Endothelial cell (in vitro differentiated cells): Measurements from ENCODE around the gene CLEC20A. TPM values are rescaled to one million over a fixed set of nuclear protein-coding genes. Genes with fewer than 3 reads are reported as not detected.

Experiments used
- DNase-seq: peaks from one replicate; pipeline ENCODE4 v3.0.0; 2021; ENCODE audit warnings: low spot score
- H3K27ac Mint-ChIP-seq: one replicate; pipeline ENCODE4 v1.8.0; 2021; ENCODE audit warnings: mixed read lengths, inconsistent platforms; ENCODE audit not compliant: unreplicated experiment
- H3K27me3 Mint-ChIP-seq: one replicate; pipeline ENCODE4 v1.8.0; 2021; ENCODE audit warnings: mild to moderate bottlenecking, moderate library complexity, mixed read lengths, inconsistent platforms; ENCODE audit not compliant: unreplicated experiment
- H3K36me3 Mint-ChIP-seq: one replicate; pipeline ENCODE4 v1.8.0; 2021; ENCODE audit warnings: mild to moderate bottlenecking, low read depth, mixed read lengths, inconsistent platforms; ENCODE audit not compliant: unreplicated experiment
- H3K4me1 Mint-ChIP-seq: one replicate; pipeline ENCODE4 v1.8.0; 2021; ENCODE audit warnings: mild to moderate bottlenecking, mixed read lengths, inconsistent platforms; ENCODE audit not compliant: unreplicated experiment
- H3K4me3 Mint-ChIP-seq: one replicate; pipeline ENCODE4 v1.8.0; 2021; ENCODE audit warnings: mild to moderate bottlenecking, mixed read lengths, inconsistent platforms; ENCODE audit not compliant: unreplicated experiment
- H3K9me3 Mint-ChIP-seq: one replicate; pipeline ENCODE4 v1.8.0; 2021; ENCODE audit warnings: mixed read lengths, inconsistent platforms; ENCODE audit not compliant: unreplicated experiment
- total RNA-seq: library from RNA; stranded (reverse); fragmentation: NEBNext Ultra II Directional; extraction: Animal tissue kit (Norgen Biotek cat#: 25700); gene quantifications from one replicate; pipeline ENCODE4 v1.2.1, GENCODE V29; 2021; ENCODE audit not compliant: unreplicated experiment
- TF ChIP-seq, protein P1 (sequence below): fragments of 200-600 bp; sonication (generic); IDR thresholded peaks from one replicate; pipeline ENCODE4 v1.5.0; 2021; ENCODE audit warnings: antibody characterized with exemption; ENCODE audit not compliant: unreplicated experiment

Gene CLEC20A
- total RNA-seq, 1 donor from 2014 or later: not detected

DNA sequence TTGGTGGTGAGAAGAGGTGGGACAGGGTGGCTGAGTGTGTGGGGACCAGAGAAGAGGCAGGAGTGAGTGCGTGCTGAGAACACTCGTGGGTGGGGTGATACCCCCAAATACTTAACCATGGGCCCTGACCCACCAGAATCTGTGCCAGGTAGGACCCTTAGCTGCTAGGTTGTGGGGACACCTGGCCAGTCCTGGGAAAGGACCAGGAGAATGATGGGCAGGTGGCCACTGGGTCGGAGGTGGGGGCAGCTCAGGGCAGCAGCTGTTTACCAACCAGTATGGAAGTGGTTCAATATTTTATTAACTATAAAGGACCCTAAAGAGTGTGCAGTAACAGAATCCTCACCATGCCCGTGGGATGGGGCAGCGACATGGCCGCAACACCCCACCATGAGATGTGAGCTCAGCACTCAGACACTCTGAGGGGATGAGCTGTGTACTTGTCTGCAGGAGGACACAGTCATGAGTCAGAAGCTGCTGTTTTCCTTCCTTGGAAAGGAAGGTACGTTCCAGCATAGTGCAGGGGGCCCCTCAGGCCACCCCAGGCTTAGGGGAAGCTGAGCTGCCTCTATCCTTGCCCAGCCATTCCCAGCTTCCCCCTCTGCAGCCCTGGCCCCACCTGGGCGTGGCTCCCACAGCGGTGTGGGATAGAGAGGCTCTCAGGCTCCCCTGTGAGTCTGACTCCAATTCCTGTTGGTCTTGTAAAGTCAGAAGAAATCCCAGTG, 41.6 kb upstream of the CLEC20A start:
- no peak overlapping the region for H3K4me3 Mint-ChIP-seq

DNA sequence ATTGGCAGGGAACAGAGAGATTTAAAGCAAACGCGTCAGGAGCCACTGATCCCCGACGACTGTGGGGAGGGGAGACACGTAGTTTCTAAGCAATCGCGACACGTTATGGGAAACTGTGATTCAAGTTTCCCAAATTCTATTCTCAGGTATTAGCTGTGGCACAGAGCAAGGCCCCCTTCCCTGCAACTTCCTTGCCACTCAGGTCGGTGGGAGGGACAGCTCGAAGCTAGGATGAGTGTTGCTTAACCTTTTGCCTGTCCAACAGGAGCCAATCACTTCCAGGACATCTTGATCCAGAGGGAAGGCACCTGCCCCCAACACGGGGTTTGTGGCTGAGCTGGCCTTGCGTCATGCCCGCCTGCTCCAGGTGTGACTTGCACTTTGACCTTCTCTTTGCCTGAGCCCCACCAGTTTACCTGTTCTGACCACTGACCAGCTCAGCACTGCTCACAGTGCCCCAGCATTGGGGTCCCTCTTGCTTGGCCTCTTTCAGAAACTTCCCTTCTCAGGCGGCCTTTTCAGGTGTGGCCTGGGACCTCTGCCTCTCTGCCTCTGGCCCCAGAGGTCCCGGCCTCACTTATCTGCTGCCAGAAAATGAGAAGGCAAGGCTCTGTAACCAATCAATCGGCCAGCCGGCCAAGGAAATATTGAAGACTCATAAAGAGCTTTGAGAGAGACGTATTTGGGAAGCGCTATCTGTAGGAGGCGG, 40.8 kb upstream of the CLEC20A start:
- Mint-ChIP-seq H3K4me3 (no peak overlapping the region), H3K4me1 (peaks cover 3% of the 10 kb centered on the region), H3K27me3 (peaks cover 4% of the 10 kb centered on the region), H3K36me3 (no peaks in the 10 kb centered on the region), H3K27ac (no peak overlapping the region), H3K9me3 (no peaks in the 10 kb centered on the region)
- no peak for DNase-seq
- TF ChIP-seq, protein P1, sequence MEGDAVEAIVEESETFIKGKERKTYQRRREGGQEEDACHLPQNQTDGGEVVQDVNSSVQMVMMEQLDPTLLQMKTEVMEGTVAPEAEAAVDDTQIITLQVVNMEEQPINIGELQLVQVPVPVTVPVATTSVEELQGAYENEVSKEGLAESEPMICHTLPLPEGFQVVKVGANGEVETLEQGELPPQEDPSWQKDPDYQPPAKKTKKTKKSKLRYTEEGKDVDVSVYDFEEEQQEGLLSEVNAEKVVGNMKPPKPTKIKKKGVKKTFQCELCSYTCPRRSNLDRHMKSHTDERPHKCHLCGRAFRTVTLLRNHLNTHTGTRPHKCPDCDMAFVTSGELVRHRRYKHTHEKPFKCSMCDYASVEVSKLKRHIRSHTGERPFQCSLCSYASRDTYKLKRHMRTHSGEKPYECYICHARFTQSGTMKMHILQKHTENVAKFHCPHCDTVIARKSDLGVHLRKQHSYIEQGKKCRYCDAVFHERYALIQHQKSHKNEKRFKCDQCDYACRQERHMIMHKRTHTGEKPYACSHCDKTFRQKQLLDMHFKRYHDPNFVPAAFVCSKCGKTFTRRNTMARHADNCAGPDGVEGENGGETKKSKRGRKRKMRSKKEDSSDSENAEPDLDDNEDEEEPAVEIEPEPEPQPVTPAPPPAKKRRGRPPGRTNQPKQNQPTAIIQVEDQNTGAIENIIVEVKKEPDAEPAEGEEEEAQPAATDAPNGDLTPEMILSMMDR: no peak

More for the DNA sequence above, 41.6 kb upstream of the CLEC20A start:
- Mint-ChIP-seq H3K27me3 (peaks cover 4% of the 10 kb centered on the region), H3K27ac (no peak overlapping the region), H3K36me3 (no peaks in the 10 kb centered on the region), H3K4me1 (peaks cover 6% of the 10 kb centered on the region), H3K9me3 (no peaks in the 10 kb centered on the region)
- TF ChIP-seq, protein P1: no peak
- no peak for DNase-seq

DNA sequence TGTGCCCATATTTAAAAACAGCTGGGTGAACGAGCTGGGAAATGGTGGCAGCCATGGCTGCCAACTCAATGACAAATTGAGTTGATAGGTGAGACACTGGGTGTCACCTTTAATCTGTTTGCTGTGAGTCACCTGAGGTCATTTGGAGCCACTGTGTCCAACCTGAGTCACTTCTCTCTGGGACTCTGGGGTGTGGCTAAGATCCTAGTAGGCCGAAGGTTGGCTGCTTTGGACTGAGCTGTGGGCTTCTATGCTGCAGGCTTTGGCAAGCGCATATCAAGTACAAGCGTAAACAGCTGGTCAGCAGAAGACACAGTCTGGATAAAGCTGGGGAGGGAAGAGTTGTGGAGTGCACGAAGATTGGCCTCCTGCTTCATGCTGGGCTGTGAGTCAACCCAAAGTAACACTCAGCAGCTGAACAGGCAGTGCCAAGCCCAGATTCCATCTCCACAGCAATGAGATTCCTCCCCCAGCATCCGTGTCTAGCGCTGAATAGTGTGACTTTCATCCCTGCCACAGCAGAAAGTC, 40.1 kb upstream of the CLEC20A start:
- DNase-seq: no peak
- Mint-ChIP-seq H3K4me1 (no peaks in the 10 kb centered on the region), H3K27ac (no peak overlapping the region)

DNA sequence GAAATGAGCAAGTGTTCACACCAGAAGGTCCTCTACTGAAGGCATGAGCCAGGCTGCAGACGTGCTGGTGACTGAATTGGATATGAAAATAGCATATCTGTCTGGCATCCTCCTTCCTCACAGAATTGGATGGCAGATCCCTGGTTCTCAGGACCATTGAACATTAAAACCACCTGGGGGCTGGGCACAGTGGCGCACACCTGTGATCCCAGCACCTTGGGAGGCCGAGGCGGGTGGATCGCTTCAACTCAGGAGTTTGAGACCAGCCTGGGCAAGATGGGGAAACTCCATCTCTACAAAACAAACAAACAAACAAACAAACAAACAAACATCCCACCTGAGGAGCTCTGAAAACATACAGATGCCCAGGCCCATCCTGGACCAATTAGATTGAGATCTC, 39.6 kb upstream of the CLEC20A start:
- Mint-ChIP-seq H3K36me3 (no peaks in the 10 kb centered on the region), H3K4me1 (no peaks in the 10 kb centered on the region), H3K27me3 (peaks cover 4% of the 10 kb centered on the region), H3K4me3 (no peak overlapping the region), H3K27ac (no peak overlapping the region), H3K9me3 (no peaks in the 10 kb centered on the region)
- no peak for DNase-seq
- TF ChIP-seq, protein P1: no peak

More for the DNA sequence above, 40.1 kb upstream of the CLEC20A start:
- TF ChIP-seq, protein P1: no peak
- H3K9me3 Mint-ChIP-seq: no peaks in the 10 kb centered on the region
- no peak overlapping the region for H3K4me3 Mint-ChIP-seq
- no peaks in the 10 kb centered on the region for H3K36me3 Mint-ChIP-seq
- peaks cover 4% of the 10 kb centered on the region for H3K27me3 Mint-ChIP-seq
